Peyer's patch (tissue), 4 donors: ENCODE data around the gene UFSP1.

Source experiments
- CTCF ChIP-seq, 6 experiments: fragments of 450-650 bp in 4 of 6; fragments of 200-600 bp in 2 of 6; sonication (generic) in 1 of 6; IDR thresholded peaks; one replicate each; pipeline ENCODE4 v1.5.1; 2017 to 2019; ENCODE audit warnings: antibody characterized with exemption in 6 of 6, mild to moderate bottlenecking in 3 of 6, moderate library complexity in 1 of 6
- POLR2A ChIP-seq, 2 donors: fragments of 450-650 bp; IDR thresholded peaks; one replicate each; pipeline ENCODE4 v1.5.1; 2017; ENCODE audit warnings: antibody characterized with exemption in 2 of 2, mild to moderate bottlenecking in 2 of 2, moderate library complexity in 2 of 2

GRCh38 chr7:100878685-100879084, 10.8 kb downstream of the UFSP1 start:
- TF ChIP-seq POLR2A (IDR thresholded peaks at IDR 0.05), result no peak
- TF ChIP-seq CTCF (IDR thresholded peaks at IDR 0.05), result no peak
